ENCODE results near the gene SLC7A8.

The SLC7A8 gene

GRCh38 chr14:23169622-23170021 lies 13.8 kb downstream of the SLC7A8 start:
- TF ChIP-seq CTCF (IDR thresholded peaks at IDR 0.05) = no peak

DNA sequence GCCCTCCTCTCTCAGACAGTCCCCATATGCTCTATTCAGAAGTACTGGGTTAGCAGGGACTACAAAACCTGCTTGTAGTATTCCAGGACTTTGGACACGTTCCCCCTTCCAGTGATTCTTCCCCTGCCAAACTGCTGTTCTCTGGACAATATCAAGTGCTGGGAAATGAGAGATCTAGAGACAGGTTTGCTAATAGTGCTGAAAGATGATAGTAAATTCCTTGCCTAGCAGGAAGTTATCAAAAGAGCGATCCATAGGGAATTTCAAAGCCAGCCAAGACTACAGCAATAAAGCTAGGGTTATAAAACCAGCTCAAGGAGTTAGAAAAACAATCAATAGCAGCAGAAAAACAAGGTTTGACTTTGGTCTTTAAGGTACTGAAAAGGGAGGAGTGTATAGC lies 15.2 kb downstream of the SLC7A8 start:
- TF ChIP-seq CTCF (IDR thresholded peaks at IDR 0.05) = no peak

DNA sequence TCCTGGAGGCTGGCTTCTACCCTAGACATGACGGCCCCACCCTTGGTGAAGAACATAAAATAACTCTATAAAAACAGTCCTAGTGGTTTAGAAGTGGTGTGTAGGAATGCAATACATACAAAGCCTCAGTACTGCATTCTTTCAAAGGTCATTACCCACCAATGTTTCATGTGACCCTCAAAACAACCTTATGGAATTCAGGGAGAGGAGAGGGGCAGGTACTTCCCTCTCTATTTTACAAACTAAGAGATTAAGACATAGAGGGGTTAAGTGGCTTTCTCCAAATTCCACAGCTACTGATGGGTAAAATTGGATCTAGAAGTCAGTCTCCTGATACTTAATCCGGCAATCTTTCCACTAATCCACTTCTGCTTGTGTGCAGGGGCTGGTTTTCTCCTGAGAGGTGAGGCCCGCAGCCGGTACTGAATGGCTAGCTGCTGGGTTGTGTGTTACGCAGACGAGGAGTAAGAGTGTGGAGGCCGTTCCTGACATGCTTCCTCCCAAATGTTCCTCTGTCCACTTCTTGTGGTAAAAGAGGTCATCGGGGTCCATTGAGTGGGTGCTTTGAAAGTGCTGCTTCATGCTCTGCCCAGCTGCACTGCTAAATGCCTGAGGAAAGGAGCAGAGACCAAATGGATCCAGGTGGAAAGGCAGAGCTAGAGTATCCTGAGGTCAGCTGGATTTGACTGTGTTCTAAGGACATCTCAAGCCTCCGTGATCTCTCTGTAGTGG lies 16.2 kb downstream of the SLC7A8 start:
- TF ChIP-seq CTCF (IDR thresholded peaks at IDR 0.05) = no peak

DNA sequence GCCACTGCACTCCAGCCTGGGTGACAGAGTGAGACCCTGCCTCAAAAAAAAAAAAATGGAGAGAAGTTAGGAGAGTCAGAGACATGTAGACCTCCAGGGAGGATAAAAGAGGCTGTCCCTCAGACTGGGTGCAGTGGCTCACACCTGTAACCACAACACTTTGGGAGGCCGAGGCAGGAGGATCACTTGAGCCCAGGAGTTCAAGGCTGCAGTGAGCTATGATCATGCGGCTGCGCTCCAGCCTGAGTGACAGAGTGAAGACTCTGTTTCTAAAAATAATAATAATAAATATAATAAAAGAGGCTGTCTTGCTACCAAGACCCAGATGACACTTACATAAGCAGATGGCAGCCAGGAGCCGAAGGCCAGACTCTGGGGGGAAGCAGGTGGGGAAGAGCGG lies 18.5 kb downstream of the SLC7A8 start:
- no peak for TF ChIP-seq CTCF (IDR thresholded peaks at IDR 0.05)

- no peak for TF ChIP-seq CTCF (IDR thresholded peaks at IDR 0.05)
Observed at GRCh38 chr14:23164250-23164649, 19.2 kb downstream of the SLC7A8 start.

DNA sequence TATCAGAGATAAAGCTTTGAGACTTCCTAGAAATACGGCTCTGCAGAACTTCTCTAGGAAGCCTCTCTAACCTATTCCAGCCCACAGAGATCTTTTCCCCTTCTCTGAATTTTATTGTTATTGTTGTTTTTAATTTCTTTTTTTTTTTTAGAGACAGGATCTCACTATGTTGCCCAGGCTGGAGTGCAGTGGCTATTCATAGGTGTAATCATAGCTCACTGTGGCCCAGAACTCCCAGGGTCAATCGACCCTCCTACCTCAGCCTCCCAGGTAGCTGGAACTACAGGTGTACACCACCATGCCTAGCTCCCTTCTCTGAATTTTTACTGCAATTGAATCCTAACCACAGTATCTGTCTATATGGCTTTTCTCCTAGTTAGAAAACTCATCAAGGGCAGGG lies 19.6 kb downstream of the SLC7A8 start:
- TF ChIP-seq CTCF (IDR thresholded peaks at IDR 0.05) = no peak

DNA sequence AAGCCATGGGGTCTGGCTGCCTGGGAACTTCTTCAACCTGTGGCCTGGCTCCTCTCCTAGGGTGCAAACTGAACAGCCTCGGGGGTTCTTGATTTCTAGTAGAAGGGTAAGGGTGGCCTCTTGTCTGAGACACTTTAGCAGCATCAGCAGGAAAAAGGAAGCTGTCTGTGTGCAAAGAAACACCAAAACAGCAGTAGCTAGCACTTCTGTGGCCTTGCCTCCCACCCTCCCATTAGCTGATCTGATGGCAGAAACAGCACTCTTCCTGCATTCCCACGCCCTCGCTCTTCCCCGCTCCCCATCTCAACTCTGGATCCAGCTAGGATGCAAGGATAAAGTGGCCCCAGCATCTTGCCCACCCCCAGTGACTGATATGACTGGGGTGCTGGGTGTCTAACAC lies 20.7 kb downstream of the SLC7A8 start:
- no peak for TF ChIP-seq CTCF (IDR thresholded peaks at IDR 0.05)

GRCh38 chr14:23162005-23162404 lies 21.5 kb downstream of the SLC7A8 start:
- TF ChIP-seq CTCF (IDR thresholded peaks at IDR 0.05) = no peak

Measured in LNCAP (cell line).